GM23338 (cell line): Measurements from ENCODE around the gene APOB.

Experiments
- CREB1 ChIP-seq: fragments of 250-450 bp; sonication (Bioruptor Pico); IDR thresholded peaks from 2 replicates; pipeline ENCODE4 v1.5.0; 2020; ENCODE audit warnings: low read depth, mild to moderate bottlenecking, moderate library complexity
- CTCF ChIP-seq, 2 experiments: fragments of 200-600 bp in 1 of 2; sonication (generic) in 1 of 2; conservative IDR thresholded peaks; 2 replicates each; pipeline versions ENCODE4 v1.5.1 to v1.6.1; 2016 to 2017; ENCODE audit warnings: antibody characterized with exemption in 2 of 2, low read depth in 2 of 2, mild to moderate bottlenecking in 2 of 2, moderate library complexity in 1 of 2
- EZH2phosphoT487 ChIP-seq: fragments of 200-600 bp; sonication (generic); IDR thresholded peaks from one replicate; pipeline ENCODE4 v1.8.1; 2018; ENCODE audit warnings: antibody characterized with exemption; ENCODE audit not compliant: unreplicated experiment
- POLR2AphosphoS5 ChIP-seq: IDR thresholded peaks from 2 replicates; pipeline ENCODE4 v1.6.1; 2016; ENCODE audit warnings: antibody characterized with exemption, low read depth
- REST ChIP-seq: IDR thresholded peaks from one replicate; pipeline ENCODE4 v1.6.1; 2018; ENCODE audit warnings: antibody characterized with exemption; ENCODE audit not compliant: unreplicated experiment
- ZNF114 ChIP-seq: fragments of 250-450 bp; sonication (Bioruptor Pico); IDR thresholded peaks from 2 replicates; pipeline ENCODE4 v1.5.0; 2020; ENCODE audit warnings: mild to moderate bottlenecking, moderate library complexity

- TF ChIP-seq CTCF (conservative IDR thresholded peaks at IDR 0.05; ENCODE audit: low read depth in 2 of 2) (no peak), EZH2phosphoT487 (no peak), REST (no peak), ZNF114 (no peak), POLR2AphosphoS5 (no peak), CREB1 (CRISPR knock-in tag) (no peak)
These were observed 3.5 kb upstream of the APOB start for GRCh38 chr2:21047141-21048009.
